Mesendoderm (in vitro differentiated cells): Measurements from ENCODE around the gene F7.

Source experiments
- DNase-seq: peaks from one replicate; pipeline ENCODE4 v3.0.0; 2013
- H2AK5ac ChIP-seq: 2 replicates; pipeline ENCODE4 v1.6.1; 2013; ENCODE audit warnings: low read length, inconsistent platforms
- H2BK120ac ChIP-seq: 2 replicates; pipeline ENCODE4 v1.6.1; 2013; ENCODE audit warnings: low read depth, mild to moderate bottlenecking, low read length, moderate library complexity, mixed read lengths
- H2BK15ac ChIP-seq: replicated peaks from 2 replicates; pipeline ENCODE4 v1.6.1; 2013; ENCODE audit warnings: low read depth, mild to moderate bottlenecking, moderate library complexity
- H2BK5ac ChIP-seq: 2 replicates; pipeline ENCODE4 v1.6.1; 2013; ENCODE audit warnings: low read length, inconsistent platforms
- H3K18ac ChIP-seq: 2 replicates; pipeline ENCODE4 v1.6.1; 2013; ENCODE audit warnings: mild to moderate bottlenecking, low read length, mixed read lengths
- H3K23ac ChIP-seq: one replicate; pipeline ENCODE4 v1.6.1; 2013; ENCODE audit warnings: low read length
- H3K27ac ChIP-seq: 2 replicates; pipeline ENCODE4 v1.5.1; 2013; ENCODE audit warnings: low read depth, mild to moderate bottlenecking, inconsistent platforms, low read length, moderate library complexity
- H3K27me3 ChIP-seq: 2 replicates; pipeline ENCODE4 v1.6.1; 2013; ENCODE audit warnings: low read length, control low read depth, mild to moderate bottlenecking, inconsistent platforms; ENCODE audit not compliant: insufficient read depth, poor library complexity
- H3K36me3 ChIP-seq: 2 replicates; pipeline ENCODE4 v1.6.1; 2013; ENCODE audit warnings: low read length, inconsistent platforms; ENCODE audit not compliant: control insufficient read depth, insufficient read depth
- H3K4ac ChIP-seq: one replicate; pipeline ENCODE4 v1.6.1; 2013; ENCODE audit warnings: low read depth, mild to moderate bottlenecking, low read length, moderate library complexity
- H3K4me1 ChIP-seq: 2 replicates; pipeline ENCODE4 v1.6.1; 2013; ENCODE audit warnings: low read depth, low read length, inconsistent platforms; ENCODE audit not compliant: control insufficient read depth
- H3K4me2 ChIP-seq: 2 replicates; pipeline ENCODE4 v1.6.1; 2013; ENCODE audit warnings: low read length
- H3K4me3 ChIP-seq: 2 replicates; pipeline ENCODE4 v1.5.1; 2013; ENCODE audit warnings: mild to moderate bottlenecking, low read length
- H3K56ac ChIP-seq: one replicate; pipeline ENCODE4 v1.6.1; 2013; ENCODE audit warnings: low read length
- H3K79me1 ChIP-seq: 2 replicates; pipeline ENCODE4 v1.6.1; 2013; ENCODE audit warnings: low read length, inconsistent platforms
- H3K79me2 ChIP-seq: 2 replicates; pipeline ENCODE4 v1.6.1; 2013; ENCODE audit warnings: mild to moderate bottlenecking, low read length; ENCODE audit not compliant: control insufficient read depth, insufficient read depth
- H3K9ac ChIP-seq: 2 replicates; pipeline ENCODE4 v1.6.1; 2013; ENCODE audit warnings: low read length, inconsistent platforms
- H4K5ac ChIP-seq: one replicate; pipeline ENCODE4 v1.6.1; 2013; ENCODE audit warnings: low read length
- H4K8ac ChIP-seq: one replicate; pipeline ENCODE4 v1.6.1; 2013; ENCODE audit warnings: low read depth, mild to moderate bottlenecking, control low read depth, low read length, moderate library complexity
- WGBS: extraction: QIAGEN DNeasy Blood & Tissue Kit; methylation state at CpG from one replicate; pipeline ENCODE4 v1.1.7; 2013; ENCODE audit warnings: low lambda C conversion rate, missing lambda C conversion rate; ENCODE audit not compliant: insufficient coverage; ENCODE audit errors: extremely low coverage; 5-methylcytosine and 5-hydroxymethylcytosine counted together

F7 gene

GRCh38 chr13:113090806-113091205, 14.8 kb upstream of the F7 start:
- Histone ChIP-seq H3K4me1 (peaks cover 2% of the 10 kb centered on the region), H3K27ac (no peak overlapping the region), H3K27me3 (no peaks in the 10 kb centered on the region), H2BK120ac (no peak overlapping the region), H3K36me3 (no peaks in the 10 kb centered on the region), H2BK15ac (no peak overlapping the region), H3K4ac (no peak overlapping the region), H2BK5ac (no peak overlapping the region), H4K5ac (no peak overlapping the region), H3K9ac (no peak overlapping the region), H4K8ac (no peak overlapping the region), H3K4me3 (no peak overlapping the region), H3K79me1 (no peaks in the 10 kb centered on the region), H3K4me2 (no peak overlapping the region), H2AK5ac (no peak overlapping the region), H3K18ac (no peak overlapping the region), H3K79me2 (no peaks in the 10 kb centered on the region), H3K23ac (no peak overlapping the region), H3K56ac (no peak overlapping the region)
- DNase-seq = no peak
- no CpG with 5 or more reads among the region's 24 CpGs for WGBS

- no peak for DNase-seq
- H3K27ac ChIP-seq = no peak overlapping the region
Observed at GRCh38 chr13:113091211-113091771, 14.3 kb upstream of the F7 start.

GRCh38 chr13:113091891-113092775, 13.5 kb upstream of the F7 start:
- WGBS = no CpG with 5 or more reads among the region's 33 CpGs
- no peak overlapping the region for H2BK5ac ChIP-seq
- no peak overlapping the region for H3K27ac ChIP-seq
- peaks cover 2% of the 10 kb centered on the region for H3K4me1 ChIP-seq
- no peak overlapping the region for H4K8ac ChIP-seq
- H2AK5ac ChIP-seq = no peak overlapping the region
- no peaks in the 10 kb centered on the region for H3K27me3 ChIP-seq
- no peak overlapping the region for H3K4me3 ChIP-seq
- H3K56ac ChIP-seq = no peak overlapping the region
- H3K4ac ChIP-seq = no peak overlapping the region
- H4K5ac ChIP-seq = no peak overlapping the region
- H2BK120ac ChIP-seq = no peak overlapping the region
- no peaks in the 10 kb centered on the region for H3K79me2 ChIP-seq
- H3K4me2 ChIP-seq = no peak overlapping the region
- no peak overlapping the region for H3K18ac ChIP-seq
- no peak overlapping the region for H3K9ac ChIP-seq
- H2BK15ac ChIP-seq = no peak overlapping the region
- no peak for DNase-seq
- no peak overlapping the region for H3K23ac ChIP-seq
- no peaks in the 10 kb centered on the region for H3K79me1 ChIP-seq
- H3K36me3 ChIP-seq = no peaks in the 10 kb centered on the region

More at GRCh38 chr13:113091211-113091771, 14.3 kb upstream of the F7 start:
- H3K79me1 ChIP-seq = no peaks in the 10 kb centered on the region
- no peaks in the 10 kb centered on the region for H3K27me3 ChIP-seq
- no peak overlapping the region for H3K18ac ChIP-seq
- no peak overlapping the region for H2BK15ac ChIP-seq
- no peaks in the 10 kb centered on the region for H3K79me2 ChIP-seq
- no peak overlapping the region for H3K56ac ChIP-seq
- H2AK5ac ChIP-seq = no peak overlapping the region
- H3K4me2 ChIP-seq = no peak overlapping the region
- H2BK120ac ChIP-seq = no peak overlapping the region
- no peak overlapping the region for H3K4me3 ChIP-seq
- no peak overlapping the region for H4K8ac ChIP-seq
- no peak overlapping the region for H4K5ac ChIP-seq
- peaks cover 2% of the 10 kb centered on the region for H3K4me1 ChIP-seq
- no peak overlapping the region for H3K9ac ChIP-seq
- no CpG with 5 or more reads among the region's 30 CpGs for WGBS
- no peaks in the 10 kb centered on the region for H3K36me3 ChIP-seq
- no peak overlapping the region for H3K23ac ChIP-seq
- H2BK5ac ChIP-seq = no peak overlapping the region
- H3K4ac ChIP-seq = no peak overlapping the region

GRCh38 chr13:113092776-113093579, 12.6 kb upstream of the F7 start:
- no peak overlapping the region for H3K4me3 ChIP-seq
- no CpG with 5 or more reads among the region's 25 CpGs for WGBS
- H3K56ac ChIP-seq = no peak overlapping the region
- no peak overlapping the region for H3K27ac ChIP-seq
- no peak overlapping the region for H3K4me2 ChIP-seq
- no peak overlapping the region for H4K5ac ChIP-seq
- no peak overlapping the region for H3K18ac ChIP-seq
- no peaks in the 10 kb centered on the region for H3K79me1 ChIP-seq
- H3K23ac ChIP-seq = no peak overlapping the region
- no peak for DNase-seq
- H2BK15ac ChIP-seq = no peak overlapping the region
- H3K79me2 ChIP-seq = no peaks in the 10 kb centered on the region
- no peak overlapping the region for H2BK5ac ChIP-seq
- H2BK120ac ChIP-seq = no peak overlapping the region
- no peaks in the 10 kb centered on the region for H3K27me3 ChIP-seq
- H3K4me1 ChIP-seq = peaks cover 2% of the 10 kb centered on the region
- no peak overlapping the region for H3K4ac ChIP-seq
- H3K9ac ChIP-seq = no peak overlapping the region
- H2AK5ac ChIP-seq = no peak overlapping the region
- no peaks in the 10 kb centered on the region for H3K36me3 ChIP-seq
- H4K8ac ChIP-seq = no peak overlapping the region

GRCh38 chr13:113093580-113094409, 11.8 kb upstream of the F7 start:
- H3K56ac ChIP-seq = no peak overlapping the region
- H3K23ac ChIP-seq = no peak overlapping the region
- H3K36me3 ChIP-seq = no peaks in the 10 kb centered on the region
- no peak overlapping the region for H3K4me3 ChIP-seq
- H3K9ac ChIP-seq = no peak overlapping the region
- no peak overlapping the region for H3K4ac ChIP-seq
- no peaks in the 10 kb centered on the region for H3K79me2 ChIP-seq
- WGBS = no CpG with 5 or more reads among the region's 29 CpGs
- no peak overlapping the region for H2BK15ac ChIP-seq
- no peak overlapping the region for H2BK5ac ChIP-seq
- H3K4me1 ChIP-seq = peaks cover 2% of the 10 kb centered on the region
- no peak overlapping the region for H2BK120ac ChIP-seq
- H4K5ac ChIP-seq = no peak overlapping the region
- no peak for DNase-seq
- H3K27me3 ChIP-seq = no peaks in the 10 kb centered on the region
- H3K18ac ChIP-seq = no peak overlapping the region
- no peak overlapping the region for H3K4me2 ChIP-seq
- no peaks in the 10 kb centered on the region for H3K79me1 ChIP-seq
- H4K8ac ChIP-seq = no peak overlapping the region
- H2AK5ac ChIP-seq = no peak overlapping the region
- no peak overlapping the region for H3K27ac ChIP-seq
